ENCODE measurements around the gene BTG4.

BTG4 gene

DNA sequence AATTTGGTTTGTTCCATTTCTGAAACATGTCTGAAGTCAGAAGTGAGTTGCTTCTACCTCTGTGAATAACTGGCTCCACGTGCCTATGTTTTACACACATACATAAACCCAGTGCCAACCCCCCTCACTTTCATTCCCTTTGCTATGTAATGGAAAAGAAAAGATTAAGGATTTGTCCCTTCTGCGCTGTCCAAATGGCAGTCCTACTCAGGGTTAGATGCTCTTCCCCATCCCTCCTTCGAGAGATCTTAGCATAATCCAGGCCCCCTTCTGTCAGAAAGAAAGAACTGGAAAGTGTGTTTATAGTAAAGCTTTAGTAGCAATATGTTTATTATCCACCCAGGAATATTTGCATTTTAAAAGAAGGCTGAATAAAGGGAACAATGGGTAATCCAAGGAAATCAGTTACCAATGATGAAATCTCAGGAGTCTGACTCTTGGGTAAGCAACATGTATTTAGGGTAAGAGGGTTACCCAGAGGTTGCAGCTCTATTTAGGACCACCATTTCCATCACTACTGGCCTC lies 25.2 kb upstream of the BTG4 start:
- DNase-seq (ENCODE audit: low read depth) = no peak

DNA sequence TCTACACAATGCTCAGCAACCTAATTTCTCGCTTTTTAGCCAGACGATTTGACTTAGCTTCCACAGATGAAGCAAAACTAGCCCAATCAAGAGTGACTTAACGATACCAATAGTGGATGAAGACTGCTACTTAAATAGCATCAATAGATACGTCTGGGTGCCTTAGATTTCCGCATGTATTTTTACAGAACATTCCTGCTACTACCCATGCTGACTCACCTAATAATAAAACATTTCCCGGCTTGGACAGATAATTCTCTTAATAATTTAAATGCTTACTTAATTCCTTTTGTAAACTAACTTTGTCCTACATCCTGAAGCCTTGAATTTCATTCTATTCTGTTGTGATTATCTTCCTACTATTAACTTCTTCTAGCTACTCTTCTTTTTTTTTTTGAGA lies 23.1 kb upstream of the BTG4 start:
- DNase-seq (ENCODE audit: low read depth) = no peak

DNA sequence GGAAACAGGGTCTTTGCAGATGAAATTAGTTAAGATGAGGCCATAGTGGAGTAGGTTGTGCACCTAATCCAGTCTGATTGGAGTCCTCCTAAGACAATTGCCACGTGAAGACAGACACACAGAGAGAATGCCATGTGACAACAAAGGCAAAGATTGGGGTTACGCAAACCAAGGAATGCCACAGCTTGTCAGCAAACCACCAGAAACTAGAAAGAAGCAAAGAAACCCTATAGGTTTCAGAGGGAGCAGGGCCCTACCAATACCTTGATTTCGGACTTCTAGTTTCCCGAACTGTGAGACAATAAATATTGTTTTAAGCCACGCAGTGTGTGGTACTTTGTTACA lies 20.2 kb upstream of the BTG4 start:
- no peak for DNase-seq (ENCODE audit: low read depth)

DNA sequence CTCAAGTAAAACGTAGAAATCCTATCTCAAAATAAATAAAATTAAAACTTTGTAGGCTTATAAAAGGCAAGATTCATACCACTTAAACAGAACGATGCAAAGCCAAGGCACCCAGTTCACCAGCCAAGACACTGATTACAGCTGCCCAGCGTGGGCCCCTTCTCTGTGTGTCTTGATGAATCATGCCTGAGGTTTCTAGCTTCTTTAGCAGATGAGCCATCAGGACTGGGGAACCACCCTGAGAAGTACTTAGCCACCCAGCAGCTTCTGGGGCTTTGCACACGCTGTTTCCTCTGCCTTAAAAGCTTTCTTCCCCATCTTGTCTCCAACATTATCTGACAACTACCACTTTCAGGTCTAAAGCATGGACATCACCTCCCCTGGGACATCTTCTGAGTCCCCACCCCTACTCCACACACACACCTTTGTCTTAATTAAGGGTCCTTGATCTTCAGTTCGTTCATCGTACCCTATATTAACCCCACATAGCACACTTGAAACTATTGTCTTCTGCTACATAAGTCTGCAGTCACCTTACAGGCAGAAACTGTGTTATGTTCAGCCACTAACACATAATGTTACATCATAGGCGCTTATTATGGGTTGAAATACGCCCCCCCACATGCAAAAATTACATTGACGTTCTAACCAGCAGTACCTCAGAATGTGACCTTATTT lies 19.6 kb upstream of the BTG4 start:
- DNase-seq (ENCODE audit: low read depth) = peak; percentile 47

DNA sequence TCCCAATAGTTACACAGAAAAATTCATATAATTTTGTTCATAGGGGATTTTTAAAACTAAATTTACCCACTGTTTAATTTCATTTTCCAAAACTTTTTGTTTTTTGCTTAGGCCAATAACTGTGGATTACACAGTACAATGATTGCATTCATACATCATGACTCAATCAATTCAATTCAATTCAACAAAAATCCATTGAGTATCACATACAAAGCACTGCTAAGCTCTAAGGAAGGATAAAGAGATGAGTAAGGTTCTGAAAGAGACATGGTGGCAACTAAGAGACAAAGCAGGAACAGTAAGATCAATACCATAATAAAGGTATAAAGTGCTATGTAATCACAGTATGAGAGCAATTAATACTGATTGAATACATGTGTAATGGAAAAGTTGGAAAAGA lies 18.9 kb upstream of the BTG4 start:
- no peak for DNase-seq (ENCODE audit: low read depth)

DNA sequence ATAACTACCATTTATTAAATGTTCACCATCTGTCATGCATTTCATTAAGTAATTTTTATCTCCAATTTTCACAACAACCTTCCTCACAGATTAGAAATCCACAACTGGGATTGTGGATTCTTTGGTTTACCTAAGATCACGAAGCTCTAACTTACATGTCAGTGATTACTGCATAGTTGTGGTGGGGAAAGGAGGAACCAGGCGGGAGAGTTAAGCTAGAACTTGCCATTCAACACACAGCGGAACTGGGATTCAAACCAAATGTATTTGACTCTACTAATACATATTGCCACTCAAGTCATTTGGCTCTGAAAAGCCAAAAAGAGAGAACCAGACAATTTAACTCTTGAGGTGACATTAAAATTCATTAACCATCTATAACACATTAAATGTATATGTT lies 17.9 kb upstream of the BTG4 start:
- peak; percentile 27 for DNase-seq (ENCODE audit: low read depth)

DNA sequence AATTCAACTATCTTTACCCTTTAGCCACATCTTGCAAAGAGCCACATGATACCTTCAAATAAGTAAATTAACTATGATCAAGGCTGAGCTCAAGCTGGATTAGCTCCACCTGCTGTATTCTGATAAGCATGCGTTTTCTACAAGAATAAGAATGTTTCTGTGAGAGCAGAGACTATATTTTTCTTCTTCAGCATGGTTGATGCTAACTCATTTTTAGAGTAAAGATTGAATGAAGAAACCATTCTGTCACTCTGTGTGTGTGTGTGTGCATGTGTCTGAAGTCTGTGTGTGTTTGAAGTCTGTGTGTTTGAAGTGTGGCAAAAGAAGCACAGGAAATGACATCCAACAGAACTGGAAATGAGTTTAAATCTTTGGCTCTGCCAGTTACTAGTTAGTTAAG lies 16.4 kb upstream of the BTG4 start:
- DNase-seq (ENCODE audit: low read depth) = no peak

DNA sequence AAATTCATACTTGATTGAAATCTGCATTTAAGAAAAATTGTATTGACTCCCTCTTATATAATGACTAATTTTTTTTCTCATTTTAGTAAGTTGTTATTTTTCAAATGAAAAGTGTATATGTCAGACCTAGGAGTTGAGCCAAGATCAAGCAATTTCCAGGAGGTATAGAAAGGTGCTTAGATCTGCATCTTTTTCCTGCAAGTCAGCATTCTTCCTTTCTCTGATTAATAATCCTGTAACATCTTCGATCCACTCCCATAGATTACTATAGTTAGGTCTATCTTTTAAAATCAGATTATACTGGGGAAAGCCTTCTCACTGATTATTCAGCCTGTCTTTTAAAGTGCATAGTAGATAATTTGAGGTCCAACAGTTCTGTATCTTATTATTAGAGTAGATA lies 15.1 kb upstream of the BTG4 start:
- DNase-seq (ENCODE audit: low read depth) = no peak

DNA sequence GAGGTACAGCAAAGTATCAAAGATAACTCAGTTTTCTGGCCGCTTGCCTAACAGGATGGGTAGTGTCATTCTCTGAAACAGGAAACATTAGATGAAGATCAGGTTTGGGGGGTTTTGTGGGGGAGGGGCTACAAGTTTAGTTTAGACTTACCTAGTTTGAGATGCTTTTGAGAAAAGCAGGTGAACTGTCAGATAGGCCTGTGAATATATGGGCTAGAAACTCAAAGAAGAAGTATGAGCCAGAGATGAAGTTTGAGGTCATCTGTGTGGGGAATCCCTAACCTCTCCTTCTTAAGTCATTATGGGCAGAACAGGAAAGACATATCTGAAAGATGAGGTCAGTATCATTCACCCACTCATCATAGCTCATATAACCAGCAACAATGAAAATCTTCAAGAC lies 14.3 kb upstream of the BTG4 start:
- DNase-seq (ENCODE audit: low read depth) = peak; percentile 27

DNA sequence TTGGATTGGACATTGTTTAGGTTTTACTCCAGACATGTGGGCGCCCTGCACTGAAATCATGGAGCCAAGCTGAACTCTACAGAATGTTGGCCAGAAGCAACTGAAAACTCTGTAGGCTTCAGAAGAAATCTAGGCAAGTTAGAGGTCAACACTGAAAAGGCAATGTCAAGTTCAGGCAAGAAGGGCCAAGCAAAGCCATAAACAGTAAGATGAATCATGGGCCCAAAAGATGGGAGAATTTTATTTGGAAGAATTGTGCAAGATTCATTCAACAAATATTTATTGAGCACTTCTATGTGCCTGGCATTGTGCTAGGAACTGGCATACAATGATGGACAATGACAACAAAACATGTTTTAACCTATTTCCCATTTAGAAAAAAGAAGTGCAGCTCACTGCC lies 13.3 kb upstream of the BTG4 start:
- no peak for DNase-seq (ENCODE audit: low read depth)

DNA sequence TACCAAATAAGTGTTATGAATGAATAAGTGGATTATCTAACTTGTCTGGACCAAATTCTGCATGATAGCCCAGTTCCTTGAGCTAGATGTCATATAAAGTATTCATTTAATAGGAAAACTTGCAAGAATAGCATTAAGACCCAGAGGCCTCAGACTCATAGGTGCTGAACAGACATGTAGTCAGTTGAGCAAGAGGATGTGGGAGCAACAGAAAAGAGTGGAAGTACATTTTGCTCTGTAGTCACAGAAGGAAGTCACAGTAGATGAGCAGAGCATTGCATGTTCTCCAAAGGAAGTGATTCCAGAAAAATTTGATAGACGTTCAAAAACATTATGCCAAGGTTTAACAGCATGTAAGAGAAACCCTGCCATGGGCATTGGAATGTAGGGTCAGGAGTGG lies 11.9 kb upstream of the BTG4 start:
- no peak for DNase-seq (ENCODE audit: low read depth)

DNA sequence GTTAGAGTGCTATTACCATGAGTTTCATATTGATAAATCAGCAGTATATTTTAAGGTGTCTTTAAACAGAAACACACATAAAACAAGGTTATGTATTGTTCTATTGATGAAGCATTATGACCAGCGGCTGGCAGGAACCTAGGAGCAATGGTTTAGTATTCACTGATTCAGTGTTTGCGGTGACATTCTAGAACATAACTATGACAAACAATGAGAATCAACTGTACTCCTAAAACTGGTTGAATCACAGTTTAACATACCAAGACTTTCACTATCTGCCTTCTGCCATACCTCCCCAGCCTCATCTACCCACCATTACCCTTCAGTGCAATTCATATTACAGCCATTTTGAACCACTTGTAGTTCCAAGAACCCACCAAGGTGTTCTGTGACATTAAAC lies 11.2 kb upstream of the BTG4 start:
- no peak for DNase-seq (ENCODE audit: low read depth)

DNA sequence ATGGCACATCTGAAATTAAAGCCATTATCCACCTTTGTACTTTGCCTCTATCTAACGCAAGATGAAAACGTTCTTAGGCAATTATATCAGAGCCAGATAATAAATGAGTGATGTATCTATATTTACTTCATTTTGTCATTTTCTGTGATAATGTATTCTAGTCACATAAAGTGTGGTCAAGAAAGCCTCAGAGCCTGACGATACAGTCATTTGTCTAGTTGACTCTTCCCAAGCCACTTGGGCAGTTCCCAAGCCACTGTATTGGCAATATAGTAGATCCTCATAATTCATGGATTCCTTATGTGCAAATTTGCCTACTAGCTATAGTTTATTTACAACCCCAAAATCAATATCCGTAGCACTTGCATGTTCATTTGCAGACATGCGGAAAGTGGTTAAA lies 10.2 kb upstream of the BTG4 start:
- DNase-seq (ENCODE audit: low read depth) = no peak

DNA sequence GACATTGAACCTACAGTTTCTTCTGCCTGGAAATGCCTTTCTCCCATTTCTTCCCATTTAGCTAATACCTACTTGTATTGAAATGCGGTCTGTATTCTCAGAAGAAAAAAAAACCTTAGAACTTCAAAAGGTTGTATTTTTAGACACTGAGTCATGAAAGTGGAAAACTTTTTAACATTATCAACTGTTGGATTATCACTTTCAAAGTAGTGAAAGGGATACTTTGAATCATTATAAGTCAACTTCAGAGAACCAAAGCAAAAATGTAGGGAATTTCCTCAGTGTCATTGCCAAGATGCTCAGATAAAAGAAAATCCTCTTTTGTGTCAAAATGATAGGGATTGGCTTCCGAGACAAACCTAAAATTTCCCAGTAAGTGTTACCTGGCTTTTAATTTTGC lies 8.9 kb upstream of the BTG4 start:
- peak; percentile 17 for DNase-seq (ENCODE audit: low read depth)

DNA sequence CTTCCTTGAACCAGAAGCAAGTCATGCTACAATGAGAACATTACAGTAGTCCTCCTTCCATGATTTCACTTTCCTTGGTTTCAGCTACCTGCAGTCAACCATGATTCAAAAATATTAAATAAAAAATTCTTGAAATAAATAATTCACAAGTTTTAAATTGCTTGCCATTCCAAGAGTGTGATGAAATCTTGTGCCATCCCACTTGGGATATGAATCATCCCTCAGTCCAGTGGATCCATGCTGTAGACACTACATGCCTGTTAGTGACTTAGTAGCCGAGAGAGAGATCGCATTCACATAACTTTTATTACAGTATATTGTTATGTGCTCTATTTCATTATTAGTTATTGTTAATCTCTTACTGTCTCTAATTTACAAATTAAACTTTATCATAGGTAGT lies 8.4 kb upstream of the BTG4 start:
- peak; percentile 45 for DNase-seq (ENCODE audit: low read depth)

DNA sequence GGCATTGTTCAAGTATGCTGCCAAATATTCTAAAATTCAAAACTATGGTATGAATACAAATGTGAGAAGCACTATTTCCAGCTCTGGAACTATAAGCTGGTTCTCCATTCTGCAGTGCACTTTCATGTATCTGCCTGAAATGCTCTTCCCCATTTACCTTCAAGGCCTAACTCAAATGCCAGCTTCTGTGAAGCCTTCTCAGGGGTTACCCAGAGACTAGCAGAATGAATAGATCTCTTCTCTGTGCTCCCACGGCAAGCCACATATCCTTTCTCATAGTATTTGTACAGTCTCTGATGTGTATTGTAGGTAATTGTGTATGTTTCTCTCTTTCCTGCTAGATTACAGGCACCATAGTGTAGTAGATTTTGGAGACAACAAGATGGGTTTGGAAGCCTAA lies 6.5 kb upstream of the BTG4 start:
- no peak for DNase-seq (ENCODE audit: low read depth)

DNA sequence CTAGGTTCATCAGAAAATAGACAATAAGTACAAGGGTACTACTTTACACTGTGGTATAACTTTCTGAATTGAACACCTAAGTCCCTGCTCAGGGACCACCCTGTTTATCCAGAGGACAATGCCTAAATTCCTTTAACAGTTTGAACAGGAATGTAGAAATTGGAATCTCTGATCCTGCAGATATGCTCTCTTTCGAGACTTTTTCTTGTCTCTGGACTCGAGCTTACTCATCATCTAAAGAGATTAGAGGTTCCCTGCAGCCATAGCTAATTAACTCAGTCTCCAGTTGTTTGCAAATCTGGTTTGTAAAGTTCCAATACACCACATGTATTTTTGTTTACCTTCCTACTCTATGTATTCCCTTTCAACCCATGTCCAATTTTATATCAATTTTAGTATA lies 3.4 kb upstream of the BTG4 start:
- no peak for DNase-seq (ENCODE audit: low read depth)

DNA sequence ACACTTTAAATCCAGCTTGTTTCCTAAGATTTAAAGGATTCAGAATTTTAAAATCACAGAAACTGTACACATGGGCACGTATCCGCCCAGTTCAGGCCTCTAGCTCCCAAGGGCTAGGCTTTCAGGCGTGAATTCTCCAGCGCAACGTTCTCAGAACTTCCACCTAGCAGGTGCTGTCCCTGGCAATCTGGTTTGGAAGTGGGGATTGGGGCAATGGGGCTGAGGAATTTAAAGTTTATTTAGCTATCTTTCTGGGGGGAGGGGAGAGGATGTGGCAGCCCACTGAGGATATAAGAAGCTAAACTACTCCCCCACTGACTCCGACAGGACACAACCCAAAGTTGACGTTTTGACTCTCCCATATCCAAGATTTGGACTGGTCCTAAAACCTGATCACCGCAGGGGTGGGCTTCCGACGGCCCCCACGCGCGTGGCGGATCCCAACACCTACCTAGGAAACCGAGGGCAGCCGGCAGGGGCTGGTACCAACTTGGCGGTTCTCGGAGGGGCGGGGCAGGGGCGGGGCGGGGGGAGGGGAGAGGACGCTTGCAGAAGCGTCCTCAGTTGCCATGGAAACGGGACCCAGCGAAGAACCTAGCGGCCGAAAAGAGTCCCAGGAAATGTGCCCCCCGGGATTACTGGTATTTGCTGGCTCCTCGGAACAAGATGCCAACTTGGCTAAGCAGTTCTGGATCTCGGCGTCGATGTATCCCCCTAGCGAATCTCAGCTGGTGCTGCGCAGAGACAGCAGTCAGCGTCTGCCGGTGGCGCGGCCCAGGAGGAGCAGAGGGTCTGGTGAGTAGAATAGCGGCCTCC lies 2.2 kb upstream of the BTG4 start, which contains the start of gene HOATZ:
Gene HOATZ (plus strand): TSS at position 563 of the 816 bp plus-strand sequence. CDS start 7 bp downstream, at position 570.
- DNase-seq (ENCODE audit: low read depth) = no peak

DNA sequence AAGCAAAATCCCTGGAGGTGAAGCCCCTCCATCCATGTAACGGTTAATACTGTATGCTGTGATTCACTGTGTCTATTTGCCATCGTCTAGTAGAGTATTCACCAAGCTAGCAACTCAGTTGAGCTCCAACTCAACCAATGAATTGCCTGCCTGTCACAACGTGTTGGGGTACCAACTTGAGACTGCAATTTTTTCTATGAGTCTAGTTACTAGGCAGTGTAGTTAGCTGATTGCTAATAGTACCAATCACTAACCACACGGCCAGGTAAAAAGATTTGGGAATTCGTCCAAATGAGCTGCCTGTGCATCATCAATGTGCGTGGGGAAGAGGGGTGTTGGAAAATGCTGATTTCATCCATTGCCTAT lies 1.0 kb upstream of the BTG4 start:
- no peak for DNase-seq (ENCODE audit: low read depth)

DNA sequence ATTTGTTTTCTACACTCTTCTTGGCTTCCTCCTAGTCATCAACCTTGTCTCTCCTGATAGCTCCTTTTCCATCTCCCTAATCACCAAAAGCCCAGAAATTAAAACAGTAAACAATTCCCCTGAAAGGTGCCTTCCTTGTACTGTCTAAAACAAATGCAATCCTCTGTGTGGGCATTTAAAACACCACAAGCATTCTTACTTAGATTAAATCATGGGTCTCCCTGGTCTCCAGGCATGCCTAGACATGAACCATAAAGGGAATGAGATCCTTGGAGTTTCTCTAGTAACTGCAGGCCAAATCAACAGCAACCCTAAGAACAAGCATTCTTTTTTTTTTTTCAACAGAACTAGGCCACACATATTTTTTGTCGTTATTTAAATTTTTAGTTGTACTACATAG lies 1.9 kb downstream of the BTG4 start:
- DNase-seq (ENCODE audit: low read depth) = no peak

DNA sequence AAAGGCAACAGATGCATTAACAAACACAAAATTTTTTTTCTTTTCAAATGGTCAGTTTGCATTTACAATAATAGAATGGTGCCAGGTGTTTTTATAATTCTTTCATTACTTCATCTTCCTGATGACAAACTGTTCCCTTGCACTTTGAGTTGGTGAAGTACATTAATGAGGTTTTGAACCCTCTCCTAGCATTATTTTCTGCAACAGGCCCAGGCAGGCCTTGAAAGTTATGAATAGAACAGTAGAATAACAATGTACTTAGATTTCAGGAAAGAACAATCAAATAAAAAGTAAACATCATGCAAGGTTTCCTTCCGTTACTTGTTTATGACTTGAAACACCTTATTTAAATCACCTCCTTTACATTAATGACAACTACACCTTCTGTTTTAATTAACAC lies 9.6 kb downstream of the BTG4 start:
- DNase-seq (ENCODE audit: low read depth) = no peak

DNA sequence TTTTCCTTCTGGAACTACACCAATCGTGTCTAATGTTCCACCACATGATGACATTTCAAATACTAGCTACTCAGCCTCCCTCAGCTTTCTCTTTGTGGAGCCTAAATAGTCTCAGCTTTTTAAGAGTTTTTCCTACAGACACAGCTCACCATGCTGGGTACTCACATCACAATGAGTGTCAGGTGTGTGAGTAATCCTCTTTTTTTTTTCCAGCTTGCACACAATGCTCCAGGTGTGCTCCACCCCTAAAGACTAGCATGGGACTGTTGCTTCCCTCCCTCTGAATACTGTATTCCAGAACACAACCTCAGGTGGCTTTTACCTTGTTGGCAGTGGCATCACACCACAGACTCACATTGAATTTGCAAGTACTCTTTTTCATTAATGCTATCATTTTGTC lies 11.7 kb downstream of the BTG4 start:
- no peak for DNase-seq (ENCODE audit: low read depth)

DNA sequence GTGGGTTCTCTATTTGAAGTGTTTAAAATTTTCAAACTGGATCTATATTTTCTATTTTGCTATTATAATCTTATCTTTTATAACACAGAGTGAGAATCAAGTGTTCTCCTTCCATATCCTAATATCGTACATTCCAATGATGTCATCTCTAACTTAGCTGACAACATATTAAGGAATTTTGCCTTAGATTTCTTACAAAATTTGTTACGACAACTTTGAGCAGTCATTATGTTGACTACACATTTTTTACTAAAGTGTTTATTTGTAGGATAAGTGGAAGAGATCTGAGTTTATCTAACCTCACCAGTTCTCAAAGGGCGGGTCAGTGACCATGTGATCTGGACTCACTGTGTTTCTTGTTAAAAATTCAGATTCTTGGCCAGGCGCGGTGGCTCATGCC lies 12.7 kb downstream of the BTG4 start:
- DNase-seq (ENCODE audit: low read depth) = no peak

DNA sequence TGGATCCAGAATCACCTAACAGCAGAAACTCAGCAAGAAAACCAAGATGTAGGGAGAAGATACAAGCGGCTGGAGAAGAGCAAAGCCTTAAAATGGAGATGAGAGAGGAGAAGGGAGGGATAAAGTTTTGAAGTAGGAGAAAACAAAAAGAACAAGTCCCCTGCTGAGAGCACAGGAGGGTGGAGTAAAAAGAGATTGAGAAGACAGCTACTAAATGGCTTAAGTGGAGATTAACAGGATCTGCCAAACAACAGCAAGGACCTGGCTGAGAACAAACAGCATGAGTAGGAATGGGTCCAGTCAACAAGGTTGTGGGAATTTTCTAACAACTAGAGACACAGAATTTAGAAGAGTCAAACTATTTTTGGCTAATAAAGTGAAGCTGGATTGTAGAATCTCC lies 18.1 kb downstream of the BTG4 start:
- DNase-seq (ENCODE audit: low read depth) = no peak
